T-helper 17 cell (primary cell): ENCODE data around the gene ZBP1. TPM values are rescaled to one million over a fixed set of nuclear protein-coding genes. Genes with fewer than 3 reads are reported as not detected.
A peak's percentile ranks its signal among the peaks of the same experiment; 100 is the strongest.

Experiments
- ATAC-seq: fragments of 150-1000 bp; cut with Tn5 transposase; 2 replicates; pipeline ENCODE4 v1.10.0; 2021; ENCODE audit warnings: mild to moderate bottlenecking, moderate library complexity
- DNase-seq, 3 donors: peaks; one replicate each; pipeline versions ENCODE4 v3.0.0 to v3.0.0-alpha.2; 2020 to 2021
- H3K9me3 ChIP-seq: one replicate; pipeline ENCODE4 v1.7.0; 2013; ENCODE audit warnings: low read length, mild to moderate bottlenecking; ENCODE audit not compliant: control insufficient read depth, poor library complexity, severe bottlenecking
- H3K27ac Mint-ChIP-seq: one replicate; pipeline ENCODE4 v1.8.0; 2022; ENCODE audit warnings: mild to moderate bottlenecking, moderate library complexity, mixed read lengths
- H3K27me3 Mint-ChIP-seq: one replicate; pipeline ENCODE4 v1.8.0; 2022; ENCODE audit warnings: mixed read lengths
- H3K36me3 Mint-ChIP-seq: one replicate; pipeline ENCODE4 v1.8.0; 2022; ENCODE audit warnings: low read depth, mixed read lengths
- H3K4me1 Mint-ChIP-seq: one replicate; pipeline ENCODE4 v1.8.0; 2022; ENCODE audit warnings: mild to moderate bottlenecking, mixed read lengths
- H3K4me3 Mint-ChIP-seq: one replicate; pipeline ENCODE4 v1.8.0; 2022; ENCODE audit warnings: mild to moderate bottlenecking, moderate library complexity, mixed read lengths
- total RNA-seq, 4 donors: library from RNA in 2 of 4; stranded (reverse) in 2 of 4; gene quantifications; one replicate each; pipeline ENCODE4 v1.2.3 and lab custom pipeline; 2022 to 2026

ZBP1 gene
- total RNA-seq, 2 donors from 2014 or later: 38.6 to 41.0 TPM

DNA sequence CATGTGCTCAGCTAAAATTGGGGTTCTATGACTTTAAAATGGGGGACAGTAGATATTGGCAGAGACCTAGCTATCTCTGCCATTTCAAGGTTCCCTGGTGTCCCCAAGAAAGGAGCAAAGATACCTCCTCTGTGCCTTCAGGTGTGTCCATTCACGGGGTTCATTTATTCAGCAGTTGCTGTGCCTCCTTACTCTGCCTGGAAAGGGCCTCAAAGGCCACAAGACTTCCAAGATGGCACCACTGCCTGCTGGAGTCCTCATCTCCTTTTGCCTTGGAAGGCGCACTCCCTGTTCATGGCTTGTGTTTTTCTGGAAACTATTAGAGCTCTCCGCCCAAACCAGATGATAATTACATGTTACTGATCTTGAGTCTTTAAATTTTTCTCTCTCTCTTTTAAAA, 3.9 kb upstream of the ZBP1 start:
- H3K27ac Mint-ChIP-seq: peak overlapping the region; percentile 19
- DNase-seq (no peak), ATAC-seq (no peak)
- H3K4me3 Mint-ChIP-seq: no peak overlapping the region
- H3K9me3 ChIP-seq: no peaks in the 10 kb centered on the region
- H3K36me3 Mint-ChIP-seq: no peaks in the 10 kb centered on the region
- H3K27me3 Mint-ChIP-seq: no peaks in the 10 kb centered on the region
- peaks cover 33% of the 10 kb centered on the region for H3K4me1 Mint-ChIP-seq

DNA sequence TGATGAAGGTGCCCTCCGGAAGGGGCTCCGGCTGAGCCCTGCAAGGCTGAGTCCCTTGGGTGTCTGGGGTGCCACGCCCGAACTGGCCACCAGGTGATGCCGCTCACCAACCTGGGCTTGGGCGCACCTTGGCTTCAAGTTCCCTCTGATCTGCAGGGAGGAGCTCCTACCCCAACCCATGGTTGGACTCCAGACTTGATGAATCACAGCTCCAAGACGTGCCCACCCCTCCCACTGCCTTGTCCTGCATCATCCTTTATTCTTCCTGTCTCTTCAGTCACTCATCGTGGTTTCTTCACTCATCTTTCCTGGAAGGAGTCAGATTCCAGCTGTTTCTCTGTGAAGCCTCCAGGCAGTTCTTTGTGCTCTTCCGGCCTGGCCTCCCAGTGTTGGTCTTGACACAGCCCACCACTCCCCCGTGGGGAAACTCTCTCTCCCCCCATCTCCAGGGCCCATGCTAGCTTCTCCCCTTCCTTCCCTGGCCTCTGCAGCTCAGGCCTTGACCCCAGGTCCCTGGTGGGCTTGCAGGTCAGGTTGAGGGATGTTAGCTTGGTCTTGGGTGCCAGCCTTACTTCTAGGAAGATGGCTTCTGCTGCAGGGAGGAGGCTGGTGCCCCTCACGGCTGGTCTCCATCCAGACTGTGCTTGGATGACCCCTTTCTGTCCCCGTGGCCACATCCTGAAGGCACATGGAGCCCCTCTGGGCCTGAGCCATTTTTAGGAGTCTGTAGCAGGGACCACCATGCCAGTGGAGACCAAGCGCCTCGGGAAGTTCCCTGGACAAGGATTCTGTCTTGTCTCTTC, 2.6 kb upstream of the ZBP1 start:
- peak overlapping the region; percentile 68 for H3K4me3 Mint-ChIP-seq
- peaks cover 40% of the 10 kb centered on the region for H3K4me1 Mint-ChIP-seq
- no peaks in the 10 kb centered on the region for H3K36me3 Mint-ChIP-seq

DNA sequence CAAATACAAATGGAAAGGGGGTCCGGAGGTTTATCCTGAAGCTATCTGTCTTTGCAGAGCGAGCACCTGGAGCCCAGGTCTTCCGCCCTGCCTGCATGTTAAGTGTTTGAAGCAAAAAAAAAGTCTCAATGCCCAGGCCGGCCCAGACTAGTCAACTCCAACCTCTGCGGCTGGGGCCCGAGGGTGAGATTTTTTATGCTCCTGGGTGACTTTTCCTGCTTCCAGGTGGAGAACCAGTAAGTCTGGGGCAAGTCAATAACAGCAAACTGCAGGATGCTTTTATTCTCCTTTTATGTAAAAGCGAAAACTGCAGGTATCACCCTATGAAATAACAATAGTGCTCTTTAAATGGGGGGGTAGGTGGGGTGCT, 2.0 kb upstream of the ZBP1 start:
- no peak for DNase-seq
- no peak for ATAC-seq
- peak overlapping the region; percentile 68 for H3K4me3 Mint-ChIP-seq
- H3K36me3 Mint-ChIP-seq: peaks cover under 1% of the 10 kb centered on the region
- H3K9me3 ChIP-seq: no peaks in the 10 kb centered on the region
- H3K4me1 Mint-ChIP-seq: peaks cover 44% of the 10 kb centered on the region
- peak overlapping the region; percentile 99 for H3K27ac Mint-ChIP-seq
- H3K27me3 Mint-ChIP-seq: no peaks in the 10 kb centered on the region

More for the DNA sequence above, 2.6 kb upstream of the ZBP1 start:
- DNase-seq: peak; percentile 57 to 73 (median 61)
- H3K9me3 ChIP-seq: no peaks in the 10 kb centered on the region
- ATAC-seq: peak; percentile 40
- Mint-ChIP-seq H3K27ac (peak overlapping the region; percentile 99), H3K27me3 (no peaks in the 10 kb centered on the region)

DNA sequence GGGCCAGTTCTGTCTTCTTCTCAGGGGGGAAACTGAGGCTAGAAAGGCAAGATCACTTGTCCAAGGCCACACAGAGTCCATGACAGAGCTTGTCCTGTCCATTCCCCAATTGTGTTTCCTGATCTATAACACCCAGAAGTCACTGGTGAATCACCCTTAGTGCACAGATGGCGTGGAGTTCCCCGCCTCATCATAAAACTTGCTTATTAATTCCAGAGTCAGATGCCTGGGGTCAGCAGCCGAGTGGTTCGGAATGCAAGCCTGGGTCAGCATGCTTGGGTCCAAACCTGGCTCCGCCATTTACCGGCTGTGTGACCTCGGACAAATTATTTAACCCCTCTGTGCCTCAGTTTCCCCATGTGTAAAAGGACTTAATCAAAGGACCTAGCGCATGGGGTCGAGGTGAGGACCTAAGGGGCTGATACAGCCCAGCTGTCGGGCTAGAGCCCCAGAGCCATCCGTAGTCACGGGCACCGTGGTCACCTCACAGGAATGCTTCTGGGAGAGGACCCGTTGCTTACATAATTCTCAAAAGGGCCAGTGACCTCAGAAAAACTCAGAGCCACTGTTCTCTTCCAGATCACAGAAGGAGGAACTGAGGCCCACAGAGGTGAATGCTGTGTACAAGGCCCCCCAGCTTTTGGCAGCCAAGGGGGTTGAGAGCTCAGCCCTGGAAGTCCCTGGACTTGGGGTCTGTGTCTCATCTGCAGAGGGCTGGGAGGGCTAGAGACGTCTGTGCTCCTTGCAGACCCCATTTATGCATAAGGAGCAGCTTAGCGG, 1.4 kb upstream of the ZBP1 start:
- Mint-ChIP-seq H3K4me3 (peak overlapping the region; percentile 89), H3K27ac (peak overlapping the region; percentile 99), H3K4me1 (peaks cover 49% of the 10 kb centered on the region), H3K27me3 (no peaks in the 10 kb centered on the region), H3K36me3 (peaks cover 2% of the 10 kb centered on the region)
- no peak for ATAC-seq
- no peak for DNase-seq
- no peaks in the 10 kb centered on the region for H3K9me3 ChIP-seq

DNA sequence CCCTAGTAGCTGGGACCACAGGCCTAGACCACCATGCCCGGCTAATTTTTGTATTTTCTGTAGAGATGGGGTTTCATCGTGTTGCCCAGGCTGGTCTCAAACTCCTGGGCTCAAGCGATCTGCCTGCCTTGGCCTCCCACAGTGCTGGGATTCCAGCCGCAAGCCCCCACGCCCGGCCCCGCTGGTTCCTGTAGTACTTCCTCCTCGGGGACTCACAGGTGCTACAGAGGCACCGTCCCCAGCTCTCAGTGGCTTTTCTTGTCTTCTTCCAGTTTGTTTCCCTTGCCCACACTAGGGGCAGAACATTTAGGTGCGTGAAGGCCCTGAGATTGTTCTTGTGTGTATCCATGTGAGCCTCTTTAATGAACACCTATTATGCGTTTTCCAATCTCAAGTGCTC, 773 bp upstream of the ZBP1 start:
- Mint-ChIP-seq H3K36me3 (peaks cover 2% of the 10 kb centered on the region), H3K4me1 (peaks cover 47% of the 10 kb centered on the region), H3K27ac (peak overlapping the region; percentile 99), H3K27me3 (no peaks in the 10 kb centered on the region), H3K4me3 (peak overlapping the region; percentile 89)
- no peak for DNase-seq
- no peak for ATAC-seq
- H3K9me3 ChIP-seq: no peaks in the 10 kb centered on the region

DNA sequence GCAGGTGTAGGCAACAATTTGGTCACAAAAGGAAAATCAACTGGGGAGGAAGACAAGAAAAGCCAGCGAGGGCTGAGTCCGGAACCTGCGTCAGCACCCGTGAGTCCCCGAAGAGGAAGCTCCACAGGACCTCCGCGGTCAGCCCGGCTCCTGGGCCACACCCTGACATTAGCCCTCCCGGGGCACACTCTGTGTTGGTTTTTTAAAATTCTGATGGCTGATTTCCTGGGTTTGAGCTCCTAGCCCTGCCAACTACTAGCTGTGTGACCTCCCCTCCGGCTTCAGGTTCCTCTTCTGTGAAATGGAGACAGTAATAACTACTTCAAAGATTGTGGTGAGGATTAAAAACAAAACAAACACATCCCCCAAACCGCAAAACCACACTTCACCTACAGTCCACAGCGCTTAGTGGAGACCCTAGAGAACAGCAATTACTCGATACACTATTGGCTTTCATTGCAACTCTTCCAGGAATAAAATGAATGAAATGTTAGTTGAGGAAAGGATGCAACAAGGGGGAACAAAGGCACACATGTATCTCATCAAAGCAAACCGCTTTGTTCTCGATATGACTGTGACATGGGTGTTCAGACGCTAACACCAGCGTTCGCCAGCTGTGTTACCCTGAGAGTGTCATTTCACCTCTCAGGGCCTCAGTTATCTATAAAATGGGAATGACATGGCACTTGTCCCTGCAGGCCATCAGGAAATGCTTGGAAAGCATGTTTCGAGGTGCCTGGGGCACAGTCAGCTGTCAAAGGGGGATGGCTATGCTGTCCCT, 985 bp downstream of the ZBP1 start:
- peak; percentile 73 for ATAC-seq
- Mint-ChIP-seq H3K4me3 (peak overlapping the region; percentile 89), H3K4me1 (peaks cover 47% of the 10 kb centered on the region), H3K36me3 (peaks cover 2% of the 10 kb centered on the region), H3K27me3 (no peaks in the 10 kb centered on the region), H3K27ac (peak overlapping the region; percentile 99)
- no peaks in the 10 kb centered on the region for H3K9me3 ChIP-seq
- DNase-seq: peak; percentile 31 to 54 (median 40)

DNA sequence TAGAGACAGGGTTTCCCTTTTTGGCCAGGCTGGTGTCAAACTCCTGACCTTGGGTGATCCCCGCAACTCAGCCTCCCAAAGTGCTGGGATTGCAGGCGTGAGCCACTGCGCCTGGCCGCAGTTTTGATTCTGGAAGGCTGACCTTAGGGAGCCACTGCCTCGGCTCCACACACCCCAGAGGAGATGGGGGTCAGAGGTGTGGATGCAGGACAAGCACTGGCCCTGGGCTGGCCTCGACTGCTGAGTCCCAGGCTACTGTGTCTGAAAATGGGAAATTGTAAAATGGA, 1.5 kb downstream of the ZBP1 start:
- H3K9me3 ChIP-seq: no peaks in the 10 kb centered on the region
- Mint-ChIP-seq H3K4me3 (peak overlapping the region; percentile 89), H3K4me1 (peaks cover 47% of the 10 kb centered on the region), H3K36me3 (peaks cover 2% of the 10 kb centered on the region), H3K27me3 (no peaks in the 10 kb centered on the region), H3K27ac (peak overlapping the region; percentile 99)
- no peak for ATAC-seq
- DNase-seq: no peak

DNA sequence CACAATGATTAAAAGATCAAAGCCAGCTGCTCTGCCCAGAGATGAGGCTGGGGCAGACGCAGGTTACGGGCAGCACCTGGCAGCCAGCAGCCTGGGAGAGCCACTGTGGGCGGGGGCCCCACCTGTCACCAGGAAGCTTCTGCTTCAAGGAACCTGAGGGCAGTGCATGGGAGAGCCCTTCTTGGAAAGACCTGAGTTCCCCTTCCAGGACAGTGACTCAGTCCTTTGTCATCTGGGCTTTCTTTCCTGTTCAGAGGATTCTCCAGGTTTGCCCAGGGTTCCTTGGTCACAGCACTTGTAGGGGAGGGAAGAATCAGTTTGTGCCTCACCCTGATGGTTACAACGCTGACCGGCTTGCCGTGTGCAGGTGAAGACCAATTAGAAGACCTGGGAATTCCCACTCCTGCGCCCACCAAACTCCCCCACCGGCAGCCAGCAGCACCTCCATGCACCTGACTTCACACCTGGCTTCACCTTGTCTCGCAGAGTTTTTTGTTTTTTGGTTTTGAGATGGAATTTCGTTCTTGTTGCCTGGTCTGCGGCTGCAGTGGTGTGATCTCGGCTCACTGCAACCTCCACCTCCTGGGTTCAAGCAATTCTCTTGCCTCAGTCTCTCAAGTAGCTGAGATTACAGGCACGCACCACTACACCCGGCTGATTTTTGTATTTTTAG, 2.0 kb downstream of the ZBP1 start:
- H3K27ac Mint-ChIP-seq: peak overlapping the region; percentile 99
- peaks cover 47% of the 10 kb centered on the region for H3K4me1 Mint-ChIP-seq
- peaks cover 2% of the 10 kb centered on the region for H3K36me3 Mint-ChIP-seq
- no peaks in the 10 kb centered on the region for H3K27me3 Mint-ChIP-seq
- peak in 1 of 3 donors; percentile 29 for DNase-seq
- H3K9me3 ChIP-seq: no peaks in the 10 kb centered on the region
- ATAC-seq: no peak
- peak overlapping the region; percentile 89 for H3K4me3 Mint-ChIP-seq

DNA sequence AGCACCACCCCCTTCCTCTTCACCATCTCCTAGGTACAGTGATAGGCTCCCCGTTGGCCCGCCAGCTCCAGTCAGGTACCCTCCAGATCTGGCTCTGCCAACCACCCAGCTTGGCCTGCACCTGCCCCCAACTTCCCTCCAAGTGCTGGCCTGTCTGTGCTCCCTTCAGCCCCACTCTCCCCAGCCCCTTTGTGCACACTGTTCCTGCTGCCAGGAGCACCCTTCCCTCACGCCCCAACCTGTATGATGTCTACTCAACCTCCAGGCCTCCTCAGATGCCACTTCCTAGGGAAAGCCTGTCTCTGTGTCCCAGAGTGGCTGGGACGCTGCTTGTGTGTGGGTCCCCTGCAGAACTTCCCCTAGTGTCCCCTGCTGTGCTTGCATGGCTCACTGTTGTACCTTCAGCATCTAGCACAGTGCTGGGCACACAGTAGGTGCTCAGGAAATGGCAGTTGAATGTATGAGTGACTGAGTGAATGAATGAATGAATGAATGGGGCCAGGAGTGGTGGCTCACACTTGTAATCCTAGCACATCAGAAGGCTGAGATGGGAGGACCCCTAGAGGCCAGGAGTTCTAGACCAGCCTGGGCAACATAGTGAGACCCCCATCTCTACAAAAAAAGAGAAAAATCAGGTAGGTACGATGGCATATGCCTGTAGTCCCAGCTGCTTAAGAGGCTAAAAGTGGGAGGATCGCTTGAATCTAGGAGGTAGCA, 3.0 kb downstream of the ZBP1 start:
- H3K9me3 ChIP-seq: no peaks in the 10 kb centered on the region
- ATAC-seq (no peak), DNase-seq (no peak)
- H3K27ac Mint-ChIP-seq: peak overlapping the region; percentile 99
- H3K27me3 Mint-ChIP-seq: no peaks in the 10 kb centered on the region
- peaks cover 2% of the 10 kb centered on the region for H3K36me3 Mint-ChIP-seq
- H3K4me3 Mint-ChIP-seq: peak overlapping the region; percentile 89
- peaks cover 40% of the 10 kb centered on the region for H3K4me1 Mint-ChIP-seq

DNA sequence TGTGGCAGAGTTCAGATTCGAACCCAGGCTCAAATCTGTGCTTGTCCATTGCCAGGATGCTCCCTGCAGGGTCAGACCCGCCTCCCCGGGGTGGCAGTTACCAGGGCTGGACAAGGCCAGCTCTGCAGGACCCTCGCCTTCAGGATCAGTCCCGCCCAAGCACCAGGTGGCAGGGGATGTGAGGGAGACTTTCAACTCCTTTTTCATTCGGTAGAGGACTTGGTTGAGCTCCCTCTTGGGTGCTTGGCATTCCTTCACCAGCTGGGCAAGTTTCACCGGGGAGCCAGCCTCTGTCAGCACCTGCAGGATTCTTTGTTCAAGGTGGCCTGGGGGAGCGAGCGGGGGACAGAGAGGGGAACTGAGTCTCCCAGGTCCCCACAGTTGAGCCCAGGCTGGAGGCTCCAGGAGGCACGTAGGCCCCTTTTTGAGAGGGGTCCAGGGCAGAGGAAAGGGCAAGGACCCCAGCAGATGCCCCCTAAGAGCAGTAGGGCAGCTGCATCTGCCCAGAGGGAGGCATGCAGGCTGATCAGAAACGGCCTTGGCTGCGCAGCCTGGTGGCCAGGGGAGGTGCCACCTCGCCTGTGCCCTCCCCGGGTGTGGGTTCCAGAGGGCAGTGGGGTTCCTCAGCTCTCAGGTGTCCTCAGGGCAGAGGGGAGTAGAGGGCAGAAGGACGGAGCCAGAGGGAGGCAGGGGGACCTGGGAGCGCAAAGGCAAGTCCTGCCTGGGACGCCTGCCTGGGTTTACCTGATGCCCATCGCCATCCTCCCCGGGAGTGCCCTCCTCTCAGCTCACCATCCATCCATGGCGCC, 3.9 kb downstream of the ZBP1 start:
- peaks cover 2% of the 10 kb centered on the region for H3K36me3 Mint-ChIP-seq
- no peaks in the 10 kb centered on the region for H3K9me3 ChIP-seq
- H3K27ac Mint-ChIP-seq: peak overlapping the region; percentile 99
- peaks cover 38% of the 10 kb centered on the region for H3K4me1 Mint-ChIP-seq
- ATAC-seq: no peak
- DNase-seq: no peak
- H3K4me3 Mint-ChIP-seq: peak overlapping the region; percentile 28
- H3K27me3 Mint-ChIP-seq: no peaks in the 10 kb centered on the region

DNA sequence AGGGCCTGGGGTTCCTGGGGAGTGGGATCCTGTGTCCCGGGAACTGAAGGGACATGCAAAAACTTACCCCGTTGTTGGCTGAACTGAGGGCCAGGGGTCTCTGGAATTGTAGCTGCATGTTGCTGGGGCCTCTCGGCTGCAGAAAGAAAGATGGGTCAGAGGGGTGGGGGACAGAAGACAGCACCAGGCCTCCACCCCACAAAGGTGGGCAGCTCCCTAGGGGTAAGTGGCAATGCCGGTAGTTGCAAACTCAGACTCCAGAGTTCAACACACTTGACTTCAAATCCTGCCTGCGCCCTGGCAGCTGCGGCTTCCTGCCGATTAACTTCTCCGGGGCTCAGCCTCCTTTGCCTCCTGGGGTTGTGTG, 4.8 kb downstream of the ZBP1 start:
- Mint-ChIP-seq H3K36me3 (peaks cover 5% of the 10 kb centered on the region), H3K27ac (no peak overlapping the region), H3K27me3 (no peaks in the 10 kb centered on the region), H3K4me3 (no peak overlapping the region), H3K4me1 (peaks cover 36% of the 10 kb centered on the region)
- H3K9me3 ChIP-seq: no peaks in the 10 kb centered on the region
- no peak for ATAC-seq
- no peak for DNase-seq
